HG03280 (cell line): ENCODE data around the gene CRYZL1.
A peak's percentile ranks its signal among the peaks of the same experiment; 100 is the strongest.
"Not testable (repeated sequence)": the region's sequence is repeated elsewhere in the genome, so short reads cannot be mapped to it uniquely, and the experiment has no call there.

ENCODE experiments used
- ATAC-seq: cut with Tn5 transposase; IDR thresholded peaks from one replicate; pipeline ENCODE4 v1.9.1; 2021; ENCODE audit warnings: mild to moderate bottlenecking, moderate library complexity; ENCODE audit not compliant: unreplicated experiment

The CRYZL1 gene

DNA sequence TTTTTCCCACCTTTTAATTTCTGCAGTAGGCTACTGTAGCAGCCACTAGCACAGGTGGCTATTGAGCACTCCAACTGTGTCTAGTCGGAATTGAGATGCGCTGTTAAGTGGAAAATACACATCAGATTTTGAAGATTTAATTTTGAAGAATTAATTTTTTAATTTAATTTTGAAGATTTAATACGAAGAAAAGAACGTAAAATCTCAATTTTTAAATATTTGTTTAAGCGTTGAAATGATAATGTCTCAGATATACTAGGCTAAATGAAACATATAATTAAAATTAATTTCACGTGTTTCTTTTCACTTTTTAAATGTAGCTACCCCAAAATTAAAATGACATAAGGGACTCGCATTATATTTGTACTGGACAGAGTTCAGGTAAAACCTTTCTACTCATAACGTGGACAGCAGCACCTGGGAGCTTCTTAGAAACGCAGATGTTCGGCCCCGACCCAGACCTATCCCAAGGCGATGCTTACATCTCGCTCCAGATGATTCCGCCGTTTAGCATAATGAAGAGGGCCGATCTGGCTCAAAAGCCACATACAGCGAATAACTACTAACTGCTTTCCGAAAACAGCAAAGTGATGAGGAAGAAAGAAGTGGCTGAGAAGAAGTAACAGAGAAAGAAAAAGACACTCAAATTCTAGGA is 717 bp downstream of the CRYZL1 start:
- ATAC-seq: no peak

DNA sequence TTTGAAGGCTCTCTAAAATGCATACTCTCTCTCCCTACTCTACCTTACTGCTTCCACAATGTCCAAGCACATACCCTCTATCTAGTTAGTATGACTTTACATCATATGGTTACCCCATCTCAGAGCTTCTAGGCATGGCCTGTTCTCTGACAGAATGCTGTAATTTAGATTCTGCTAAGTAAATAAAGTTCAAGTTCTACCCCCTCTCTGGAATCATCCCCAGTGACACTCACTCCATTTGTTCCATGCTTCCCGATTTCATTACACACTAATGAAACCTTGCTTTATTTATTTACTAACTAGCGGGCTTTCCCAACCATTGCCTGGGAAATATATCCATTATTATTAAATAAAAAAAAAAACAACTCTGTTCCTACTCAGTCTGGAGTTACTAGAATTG is 7.3 kb downstream of the CRYZL1 start:
- no peak for ATAC-seq

DNA sequence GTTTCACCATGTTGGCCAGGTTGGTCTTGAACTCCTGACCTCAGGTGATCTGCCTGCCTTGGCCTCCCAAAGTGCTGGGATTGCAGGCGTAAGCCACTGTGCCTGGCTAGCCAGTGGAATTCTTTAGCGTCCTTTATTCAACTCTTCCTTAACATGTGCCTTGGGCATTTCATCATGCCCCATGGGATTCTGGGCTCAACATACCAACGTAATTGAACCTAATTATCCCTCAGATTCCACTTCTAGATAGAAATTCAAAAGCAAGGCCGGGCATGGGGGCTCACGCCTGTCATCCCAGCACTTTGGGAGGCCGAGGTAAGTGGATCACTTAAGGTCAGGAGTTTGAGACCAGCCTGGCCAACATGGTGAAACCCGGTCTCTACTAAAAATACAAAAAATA is 15.4 kb downstream of the CRYZL1 start:
- ATAC-seq: not testable (repeated sequence)

- ATAC-seq: no peak
These were observed 19.3 kb downstream of the CRYZL1 start for GRCh38 chr21:33622253-33622652.

DNA sequence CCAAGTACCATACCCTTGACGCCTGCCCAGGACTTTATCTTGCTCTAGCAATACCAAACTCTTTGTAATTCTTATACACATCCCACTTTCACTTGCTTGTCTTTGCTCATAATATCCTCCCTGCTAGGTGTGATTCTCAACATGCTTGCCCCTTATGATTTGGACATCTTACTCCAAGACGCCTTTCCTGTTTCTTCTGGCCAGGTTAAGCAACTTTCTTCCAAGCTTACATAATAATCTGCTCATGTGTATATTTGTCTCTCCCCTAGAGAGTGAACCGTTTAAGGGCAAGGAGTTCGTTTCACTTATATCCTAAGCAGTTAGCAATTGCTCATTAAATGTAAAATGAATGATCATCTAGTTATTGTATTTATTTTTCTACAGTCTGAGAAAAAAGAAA is 21.8 kb downstream of the CRYZL1 start:
- no peak for ATAC-seq

DNA sequence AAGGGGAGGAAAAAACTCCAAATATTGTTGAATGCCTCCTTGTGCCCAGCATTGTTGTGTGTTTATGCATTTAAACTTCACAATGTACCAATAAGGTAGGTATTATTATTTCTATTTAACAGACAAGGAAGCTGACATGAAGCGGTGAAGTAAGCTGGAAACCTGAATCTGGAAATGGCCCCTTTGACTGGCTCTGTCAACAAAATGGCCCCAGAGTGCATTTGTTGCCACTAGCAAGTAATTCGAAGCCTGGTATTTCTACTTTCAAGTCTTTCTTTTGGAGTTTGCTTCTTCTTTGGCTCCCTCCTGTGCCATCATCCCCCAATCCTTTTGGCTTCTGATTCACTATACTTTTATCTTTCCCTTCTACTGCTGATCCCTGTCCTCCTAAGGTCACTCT is 23.1 kb downstream of the CRYZL1 start:
- ATAC-seq: no peak

DNA sequence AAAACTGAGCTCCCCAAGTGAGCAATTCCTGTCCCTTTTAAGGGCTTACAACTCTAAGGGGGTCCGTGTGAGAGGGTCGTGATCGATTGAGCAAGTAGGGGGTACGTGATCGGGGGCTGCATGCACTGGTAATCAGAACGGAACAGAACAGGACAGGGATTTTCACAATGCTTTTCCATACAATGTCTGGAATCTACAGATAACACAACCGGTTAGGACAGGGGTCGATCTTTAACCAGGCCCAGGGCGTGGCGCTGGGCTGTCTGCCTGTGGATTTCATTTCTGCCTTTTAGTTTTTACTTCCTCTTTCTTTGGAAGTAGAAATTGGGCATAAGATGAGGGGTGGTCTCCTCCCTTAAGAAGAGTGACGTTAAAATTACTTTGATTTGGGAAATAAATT is 24.0 kb downstream of the CRYZL1 start:
- not testable (repeated sequence) for ATAC-seq

DNA sequence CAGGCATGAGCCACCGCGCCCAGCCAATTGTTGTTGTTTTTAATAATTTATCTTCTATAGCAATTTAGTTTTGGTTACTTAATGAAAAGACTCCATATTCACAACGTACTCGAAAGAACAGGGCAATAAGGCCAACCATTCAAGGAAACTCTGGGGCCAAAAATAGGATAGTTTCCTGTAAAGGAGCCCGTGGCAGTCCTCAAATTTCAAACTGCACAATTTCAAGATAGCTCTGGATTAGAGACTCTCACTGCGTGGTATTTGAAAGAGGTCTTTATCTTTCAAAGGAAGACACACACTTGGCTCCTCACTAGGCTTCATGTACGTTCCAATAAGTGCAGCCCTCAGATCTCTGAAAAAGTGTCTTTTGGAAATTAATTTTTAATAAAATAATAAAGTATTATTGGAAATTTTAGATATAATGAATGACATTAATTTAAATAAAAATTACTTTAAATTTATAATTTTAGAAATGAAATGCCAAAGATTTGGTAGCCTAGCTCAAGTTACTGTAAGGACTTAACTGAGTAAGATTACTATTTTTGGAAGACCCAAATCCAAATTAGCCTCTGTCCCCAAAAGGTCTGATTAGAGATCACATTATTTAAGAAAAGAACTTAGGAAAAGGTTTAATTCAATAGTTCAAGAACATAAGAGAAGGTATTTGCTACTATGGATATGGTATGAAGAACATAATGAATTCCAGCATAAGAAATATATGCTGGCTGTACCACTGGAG is 30.4 kb downstream of the CRYZL1 start:
- ATAC-seq: no peak

GRCh38 chr21:33608559-33608958 is 33.0 kb downstream of the CRYZL1 start:
- ATAC-seq: no peak

- no peak for ATAC-seq
These were observed 43.5 kb downstream of the CRYZL1 start for GRCh38 chr21:33598051-33598450.

- ATAC-seq: peak; percentile 87
These were observed 52.8 kb downstream of the CRYZL1 start, which contains the start of gene DONSON for GRCh38 chr21:33588485-33589335. Gene DONSON (minus strand): TSS chr21:33588684. CDS start chr21:33588641, 43 bp downstream.

DNA sequence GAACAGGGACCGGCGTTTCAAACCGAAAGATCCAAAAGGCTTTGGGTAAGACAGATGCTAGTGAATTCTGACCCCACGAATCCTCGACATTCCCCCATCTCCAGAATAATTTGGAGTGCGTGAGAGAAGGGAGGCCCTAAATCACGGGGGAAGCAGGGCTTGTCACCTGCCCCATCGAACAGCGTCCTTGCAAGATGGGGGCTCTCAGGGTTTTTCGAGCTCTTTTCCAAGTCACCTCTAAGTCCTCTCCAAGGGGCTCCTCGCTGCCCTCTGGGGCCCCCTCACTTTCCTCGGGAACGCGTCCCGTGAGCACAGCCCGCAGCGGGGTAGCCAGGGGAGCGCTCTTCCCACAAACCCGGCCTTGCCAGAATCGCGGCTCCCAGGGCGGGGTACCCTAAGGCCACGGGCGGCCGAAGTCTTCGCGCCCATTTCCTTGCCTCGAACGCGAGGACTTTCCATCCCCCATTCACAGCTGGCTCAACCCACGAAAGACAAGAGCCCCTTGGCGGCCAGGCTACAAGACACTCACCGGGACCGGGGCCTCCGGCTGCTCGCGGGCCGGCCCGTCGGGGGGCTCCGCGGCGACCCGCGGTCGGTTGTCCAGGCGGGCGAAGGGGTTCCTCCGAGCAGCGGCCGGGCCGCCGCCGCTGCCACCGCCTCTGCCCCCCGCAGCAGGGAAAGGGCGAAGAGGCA is 53.6 kb downstream of the CRYZL1 start:
- peak; percentile 47 for ATAC-seq

GRCh38 chr21:33586927-33587326 is 54.6 kb downstream of the CRYZL1 start:
- ATAC-seq: no peak

DNA sequence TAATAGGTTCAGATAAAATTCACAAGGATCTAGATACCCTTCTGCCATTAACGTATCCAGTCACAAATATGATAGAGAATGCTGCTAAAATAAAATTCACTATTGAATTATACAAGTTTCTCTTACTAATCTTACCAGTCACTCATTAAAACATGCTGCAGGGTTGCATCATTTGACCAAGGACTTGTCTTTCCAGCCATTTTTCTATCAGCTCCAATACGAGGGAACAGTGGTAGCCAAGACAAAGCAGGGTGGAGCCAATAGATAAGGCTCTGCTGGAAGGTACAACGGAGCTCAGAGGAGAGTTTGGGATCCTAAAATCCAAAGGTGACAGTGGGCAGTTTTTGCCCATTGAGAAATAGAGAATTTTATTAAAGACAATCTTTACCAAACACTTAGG is 57.1 kb downstream of the CRYZL1 start:
- no peak for ATAC-seq

- ATAC-seq: no peak
These were observed 62.5 kb downstream of the CRYZL1 start for GRCh38 chr21:33578959-33579542.

GRCh38 chr21:33578214-33578613 is 63.3 kb downstream of the CRYZL1 start:
- no peak for ATAC-seq

- ATAC-seq: not testable (repeated sequence)
These were observed 64.8 kb downstream of the CRYZL1 start for GRCh38 chr21:33576741-33577141.

GRCh38 chr21:33572350-33572749 is 69.2 kb downstream of the CRYZL1 start:
- no peak for ATAC-seq

DNA sequence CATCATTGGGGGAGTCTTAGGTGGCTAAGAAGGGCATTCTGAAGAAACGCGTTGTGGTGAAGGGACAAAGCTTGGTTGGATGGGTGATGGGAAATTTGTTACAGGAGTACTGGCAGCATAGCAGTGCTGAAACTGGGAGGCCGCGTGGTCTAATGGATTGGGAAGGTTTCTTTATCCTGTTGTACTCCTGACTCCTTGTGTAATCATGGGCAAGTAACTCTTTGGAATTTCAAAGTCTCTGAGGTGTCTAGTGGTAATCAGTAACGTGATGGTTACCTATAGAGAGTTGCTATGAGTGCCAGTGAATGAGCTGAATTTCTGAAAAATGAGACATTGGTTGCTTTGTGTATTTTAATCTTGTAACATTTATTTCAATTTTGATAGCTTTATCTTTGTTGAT is 71.5 kb downstream of the CRYZL1 start:
- ATAC-seq: no peak

DNA sequence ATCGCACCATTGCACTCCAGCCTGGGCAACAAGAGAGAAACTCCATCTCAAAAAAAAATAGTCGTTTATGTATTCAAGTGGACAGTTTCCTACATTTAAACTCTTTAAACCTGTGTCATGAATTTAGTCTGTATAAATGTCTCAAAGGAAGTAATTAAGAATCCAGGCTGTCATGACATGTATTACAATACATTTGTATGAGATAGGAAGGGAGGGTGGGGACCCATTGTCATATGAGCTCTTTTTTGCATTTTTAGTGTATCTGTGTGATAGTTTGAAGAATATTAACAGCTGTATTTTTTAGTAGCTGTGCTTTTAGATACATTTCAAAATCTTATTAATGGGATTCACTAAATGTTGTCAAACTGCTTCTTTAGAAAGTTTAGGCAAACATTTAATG is 73.1 kb downstream of the CRYZL1 start:
- ATAC-seq: no peak

DNA sequence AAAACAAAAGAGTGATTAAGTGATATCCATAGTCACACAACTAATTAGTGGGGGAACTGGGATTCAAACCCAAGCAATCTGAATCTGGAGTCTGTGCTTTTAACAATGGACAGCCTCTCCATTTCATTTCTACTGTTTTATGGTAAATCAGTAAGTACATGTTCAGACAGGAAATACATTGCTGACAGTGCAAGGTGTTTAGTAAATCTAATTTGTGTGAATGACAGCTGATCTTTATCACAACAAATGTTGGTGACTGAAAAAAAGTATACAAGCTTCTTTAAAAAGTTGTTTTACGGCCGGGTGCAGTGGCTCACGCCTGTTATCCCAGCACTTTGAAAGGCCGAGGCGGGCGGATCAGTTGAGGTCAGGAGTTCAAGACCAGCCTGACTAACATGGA is 73.6 kb downstream of the CRYZL1 start:
- ATAC-seq: no peak
